Measurements from ENCODE around the gene CCR1.
"Not testable (repeated sequence)": the region's sequence is repeated elsewhere in the genome, so short reads cannot be mapped to it uniquely, and the experiment has no call there.

CCR1 gene

GRCh38 chr3:46209746-46210470 lies 1.8 kb upstream of the CCR1 start:
- DNase-seq, result no peak

GRCh38 chr3:46209053-46209452 lies 940 bp upstream of the CCR1 start:
- DNase-seq, result no peak

GRCh38 chr3:46207514-46207913 lies 599 bp downstream of the CCR1 start:
- not testable (repeated sequence) for DNase-seq

GRCh38 chr3:46206282-46207015 lies 1.7 kb downstream of the CCR1 start:
- no peak for DNase-seq

- no peak for DNase-seq
Observed at GRCh38 chr3:46205286-46205960, 2.7 kb downstream of the CCR1 start.

GRCh38 chr3:46203681-46204080 lies 4.4 kb downstream of the CCR1 start:
- DNase-seq, result no peak

- DNase-seq, result no peak
Observed at GRCh38 chr3:46202535-46202934, 5.6 kb downstream of the CCR1 start.

GRCh38 chr3:46200790-46201189 lies 7.3 kb downstream of the CCR1 start:
- no peak for DNase-seq

- no peak for DNase-seq
Observed at GRCh38 chr3:46200211-46200610, 7.9 kb downstream of the CCR1 start.

- DNase-seq, result no peak
Observed at GRCh38 chr3:46196261-46196957, 11.7 kb downstream of the CCR1 start.

GRCh38 chr3:46194868-46195553 lies 13.1 kb downstream of the CCR1 start:
- DNase-seq, result no peak

- no peak for DNase-seq
Observed at GRCh38 chr3:46193436-46193835, 14.7 kb downstream of the CCR1 start.

- DNase-seq, result no peak
Observed at GRCh38 chr3:46192939-46193338, 15.2 kb downstream of the CCR1 start.

GRCh38 chr3:46191730-46192129 lies 16.4 kb downstream of the CCR1 start:
- DNase-seq, result no peak

GRCh38 chr3:46188708-46189107 lies 19.4 kb downstream of the CCR1 start:
- DNase-seq, result no peak

- no peak for DNase-seq
Observed at GRCh38 chr3:46187876-46188275, 20.2 kb downstream of the CCR1 start.

- DNase-seq, result no peak
Observed at GRCh38 chr3:46187341-46187700, 20.8 kb downstream of the CCR1 start.

GRCh38 chr3:46186471-46187340 lies 21.4 kb downstream of the CCR1 start:
- DNase-seq, result peak; percentile 66 to 69

GRCh38 chr3:46184469-46184868 lies 23.6 kb downstream of the CCR1 start:
- DNase-seq, result no peak

- peak; percentile 4 to 12 for DNase-seq
Observed at GRCh38 chr3:46183330-46183729, 24.8 kb downstream of the CCR1 start.

GRCh38 chr3:46168583-46169345 lies 39.3 kb downstream of the CCR1 start:
- no peak for DNase-seq
